Superior temporal gyrus (tissue), 1 donor: Measurements from ENCODE around the gene CDS2.
A peak's percentile ranks its signal among the peaks of the same experiment; 100 is the strongest.

ENCODE experiments used
- DNase-seq: peaks from one replicate; pipeline ENCODE4 v3.0.0-alpha.2; 2016; ENCODE audit errors: extremely low spot score

The CDS2 gene

DNA sequence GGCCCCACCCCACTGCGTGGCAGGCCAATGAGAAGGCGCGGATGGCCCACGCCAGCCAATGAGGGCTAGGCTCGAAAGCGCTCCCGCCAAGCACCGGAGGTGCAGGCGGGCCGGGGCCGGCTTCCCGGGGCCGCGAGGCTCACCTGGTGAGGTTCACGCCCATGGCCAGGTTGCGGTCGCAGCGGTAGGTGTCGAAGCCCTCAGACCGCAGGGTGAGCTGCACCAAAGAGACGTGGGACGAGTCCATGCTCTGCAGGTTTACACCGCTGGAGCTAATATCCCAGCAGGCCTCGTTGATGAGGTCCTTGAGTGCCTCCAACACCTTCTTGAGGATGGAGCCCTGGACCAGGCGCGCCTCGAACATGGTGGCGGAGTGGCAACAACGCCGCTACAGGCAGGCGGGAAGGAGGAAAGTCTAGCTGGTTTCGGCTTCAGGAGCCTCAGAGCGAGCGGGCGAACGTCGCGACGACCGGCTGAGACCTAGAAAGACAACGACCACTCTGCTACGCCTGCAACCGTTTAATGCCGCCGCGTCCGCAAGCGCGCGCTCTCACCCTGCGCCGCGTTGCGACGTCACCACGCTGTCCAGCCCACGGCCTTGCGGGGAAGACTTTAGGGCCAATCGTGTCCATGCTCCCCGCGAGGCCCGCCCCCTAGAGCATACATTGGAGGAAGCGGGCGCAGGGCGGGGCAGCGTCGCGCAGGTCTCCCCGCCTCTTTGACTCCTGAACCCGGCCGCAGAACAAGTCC is 7.2 kb upstream of the CDS2 start, which contains the start of gene PCNA:
Gene PCNA, minus strand, starts transcription at position 524 of the 750 bp plus-strand sequence. Its CDS starts 160 bp downstream, at position 364.
- peak; percentile 97 for DNase-seq

DNA sequence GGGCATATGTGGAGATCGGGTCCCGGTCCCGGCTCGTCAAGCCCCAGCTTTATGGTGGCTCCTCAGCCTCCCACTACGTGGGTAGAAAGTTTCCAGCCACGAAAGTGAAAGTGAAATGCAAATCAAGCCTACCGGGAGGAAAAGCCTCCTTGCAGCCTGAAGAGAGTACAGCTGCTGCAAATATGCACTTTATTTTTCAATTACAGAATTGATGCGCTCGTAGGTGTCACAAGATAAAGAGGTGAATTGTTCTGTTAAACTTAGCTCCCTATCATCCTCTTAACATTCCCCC is 6.7 kb upstream of the CDS2 start:
- no peak for DNase-seq

DNA sequence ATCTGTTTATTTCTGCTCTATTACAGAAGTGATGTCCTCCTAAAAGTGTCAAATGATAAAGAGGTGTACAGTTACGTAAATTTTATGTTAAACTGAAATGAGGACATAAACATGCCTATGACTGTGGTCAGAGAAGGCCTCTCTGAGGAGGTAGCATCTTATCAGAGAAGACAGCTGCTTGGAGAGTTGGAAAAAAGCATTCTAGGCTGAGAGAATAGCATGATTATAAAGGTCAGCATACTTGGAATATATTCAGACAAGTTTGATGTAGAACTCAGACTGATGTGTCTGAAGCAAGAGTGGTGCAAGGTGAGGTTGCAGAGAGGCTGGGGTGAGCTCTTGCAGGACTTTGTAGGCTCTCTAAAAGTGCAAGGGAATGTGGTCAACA is 3.9 kb upstream of the CDS2 start:
- no peak for DNase-seq

DNA sequence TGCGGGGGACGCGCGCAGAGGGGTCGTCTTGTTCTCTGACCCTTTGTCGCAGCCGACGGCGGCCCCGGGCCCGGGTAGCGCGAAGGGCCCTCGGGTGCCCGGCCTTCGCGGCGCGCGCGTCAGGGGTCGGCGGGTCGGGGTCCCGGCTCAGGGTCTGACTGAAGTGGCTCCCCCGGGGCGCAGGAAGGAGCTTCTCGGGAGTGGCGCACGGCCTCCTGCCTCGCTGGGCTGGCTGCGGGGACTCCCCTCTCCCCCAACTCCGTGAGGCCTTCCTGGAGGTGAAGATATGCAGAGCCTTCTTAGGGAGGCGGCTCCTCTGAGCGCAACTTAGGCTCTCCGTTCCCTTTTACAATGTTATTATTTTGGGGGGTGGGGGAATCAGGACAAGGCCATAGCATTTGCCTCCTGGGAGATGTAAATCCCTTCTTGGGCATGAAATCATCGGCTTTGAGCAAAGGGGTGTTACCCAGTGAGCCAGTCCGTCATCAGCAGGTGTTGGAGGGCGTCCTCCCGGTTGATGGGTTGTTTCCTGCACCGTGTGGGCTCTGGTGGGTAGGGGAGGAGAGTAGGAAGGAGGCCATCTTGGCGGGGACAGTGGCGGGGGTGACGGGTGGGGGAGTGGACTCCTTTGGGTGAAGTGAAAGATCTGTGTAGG is 523 bp downstream of the CDS2 start:
- DNase-seq = peak; percentile 55

GRCh38 chr20:5127859-5128424 is 1.1 kb downstream of the CDS2 start:
- DNase-seq = peak; percentile 20

DNA sequence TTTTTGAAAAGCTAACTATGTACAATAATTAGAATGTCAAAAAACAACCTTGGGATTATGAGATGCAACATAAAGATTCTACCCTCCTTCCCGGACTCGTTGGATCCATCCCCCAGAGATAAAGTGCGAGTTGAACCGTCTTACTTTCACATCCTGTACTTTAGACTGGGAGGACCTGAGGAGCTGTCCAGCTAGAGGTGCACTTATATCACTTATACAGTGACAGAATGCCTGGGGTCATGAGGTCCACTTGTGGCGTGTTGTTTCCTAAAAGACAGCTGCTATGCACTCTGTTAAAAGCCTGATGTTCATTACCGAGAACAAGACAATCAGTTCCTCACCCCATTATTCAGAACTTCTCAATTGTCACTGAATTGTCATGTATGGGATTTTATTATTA is 2.1 kb downstream of the CDS2 start:
- no peak for DNase-seq

GRCh38 chr20:5131502-5131901 is 4.7 kb downstream of the CDS2 start:
- no peak for DNase-seq

GRCh38 chr20:5133998-5134397 is 7.2 kb downstream of the CDS2 start:
- no peak for DNase-seq

- DNase-seq = peak; percentile 75
Measured at GRCh38 chr20:5135363-5136012, 8.7 kb downstream of the CDS2 start.

GRCh38 chr20:5136096-5136495 is 9.3 kb downstream of the CDS2 start:
- DNase-seq = no peak

DNA sequence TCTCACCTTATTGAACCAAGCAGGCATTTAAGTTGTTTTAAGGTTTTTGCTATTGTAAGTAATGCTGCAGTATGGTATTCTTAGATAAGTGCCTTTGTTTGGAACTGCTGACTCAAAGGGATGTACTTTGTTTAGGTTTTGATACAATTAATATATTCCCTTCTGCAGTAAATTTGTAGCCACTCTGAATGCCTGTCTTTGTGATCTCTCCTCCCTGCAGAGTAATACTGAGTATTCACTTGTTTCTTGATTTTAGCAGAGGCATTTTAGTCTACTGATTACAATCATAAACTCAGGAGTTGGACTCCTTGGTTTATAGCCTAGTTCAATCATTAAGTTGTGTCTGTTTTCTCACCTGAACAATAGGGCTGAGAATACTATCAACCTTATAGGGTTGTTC is 13.4 kb downstream of the CDS2 start:
- no peak for DNase-seq

GRCh38 chr20:5141615-5142014 is 14.8 kb downstream of the CDS2 start:
- DNase-seq = peak; percentile 86

- DNase-seq = no peak
Measured at GRCh38 chr20:5143851-5144250, 17.0 kb downstream of the CDS2 start.

DNA sequence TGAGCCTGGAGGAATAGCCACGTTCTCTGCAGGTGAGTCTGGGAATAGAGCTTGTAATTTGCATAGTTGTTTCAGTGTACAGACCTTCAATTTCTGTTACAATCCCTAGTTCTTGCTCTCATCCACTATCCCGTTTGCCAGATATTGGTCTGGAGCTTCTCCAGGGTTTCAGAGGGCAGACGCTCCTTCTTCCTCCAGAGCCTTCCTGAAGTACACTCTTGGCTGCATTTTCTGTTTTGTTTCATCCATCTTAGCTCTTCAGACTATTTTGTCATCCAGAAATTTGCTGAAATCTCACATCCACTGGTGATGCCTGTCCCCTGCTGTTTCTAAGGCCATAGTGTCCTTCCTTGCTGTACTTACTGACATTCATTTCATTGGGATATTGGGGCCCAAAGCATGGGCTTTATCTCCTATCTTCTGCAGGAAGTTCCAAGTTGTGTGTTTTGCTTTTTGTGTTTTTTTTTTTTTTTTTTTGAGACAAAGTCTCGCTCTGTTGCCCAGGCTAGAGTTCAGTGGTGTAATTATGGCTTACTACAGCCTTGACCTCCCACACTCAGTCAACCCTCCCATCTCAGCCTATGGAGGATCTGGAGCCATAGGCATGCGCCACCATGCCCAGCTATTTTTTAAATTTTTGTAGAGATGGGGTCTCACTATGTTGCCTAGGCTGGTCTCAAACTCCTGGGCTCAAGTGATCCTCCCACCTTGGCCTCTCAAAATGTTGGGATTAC is 18.7 kb downstream of the CDS2 start:
- DNase-seq = no peak

DNA sequence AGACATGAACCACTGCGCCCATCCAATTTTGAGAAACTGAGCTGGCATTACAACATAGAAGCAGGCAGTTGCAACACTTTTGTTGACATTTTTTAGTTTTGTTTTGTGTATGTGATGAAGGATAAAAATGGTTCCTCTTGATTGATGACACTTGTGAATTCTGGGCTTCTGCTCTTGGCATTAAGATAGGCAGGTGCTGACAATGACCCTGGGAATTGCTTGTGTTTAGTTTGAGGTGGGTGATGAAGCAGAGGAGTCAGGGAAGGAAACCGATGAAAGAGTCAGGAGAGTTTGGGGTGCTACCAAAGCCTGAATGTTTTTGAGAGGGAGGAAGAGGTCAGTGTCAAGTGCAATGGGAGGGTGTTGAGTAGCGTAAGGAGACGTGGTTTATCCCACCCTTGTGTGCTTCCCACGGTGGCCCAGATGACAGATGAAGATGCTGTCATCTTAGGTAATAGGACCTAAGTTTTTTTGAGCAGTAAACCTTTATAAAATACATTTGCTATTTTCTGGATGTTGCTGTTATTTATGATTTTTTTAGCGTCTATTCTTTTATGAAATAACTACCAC is 19.4 kb downstream of the CDS2 start:
- DNase-seq = no peak

DNA sequence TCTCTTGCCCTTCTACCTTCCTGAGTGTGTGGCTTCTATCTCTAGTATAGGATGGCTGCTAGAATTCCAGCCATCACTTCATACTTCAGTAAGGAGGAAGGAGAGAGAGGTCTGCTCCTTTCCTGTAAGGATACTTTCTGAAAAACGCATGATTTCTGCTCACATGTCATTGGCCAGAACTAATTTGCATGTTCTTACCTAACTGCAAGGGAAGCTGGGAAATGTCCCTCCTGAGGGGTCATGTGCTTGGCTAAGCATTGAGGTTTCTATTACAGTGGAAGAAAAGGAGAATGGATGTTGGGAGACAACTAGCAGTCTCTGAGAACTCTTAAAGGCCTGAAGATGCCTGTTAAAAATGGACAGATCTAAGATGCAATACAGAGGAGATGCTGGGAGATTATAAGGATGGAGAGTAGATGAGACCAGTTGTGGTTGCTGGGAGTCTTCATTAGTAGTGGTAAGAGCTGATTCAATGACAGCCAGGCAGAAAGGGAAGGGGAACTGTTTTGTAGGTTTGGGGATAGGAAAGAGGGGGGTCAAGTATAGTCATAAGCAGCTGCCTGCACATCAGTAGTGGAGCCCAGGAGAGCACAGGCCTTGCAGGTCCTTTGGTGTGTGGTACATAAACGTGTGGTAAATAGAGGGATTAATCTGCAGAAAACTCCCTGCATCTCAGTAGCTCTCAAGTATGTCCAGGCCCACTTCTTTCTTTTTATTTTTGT is 20.2 kb downstream of the CDS2 start:
- no peak for DNase-seq

GRCh38 chr20:5148581-5148980 is 21.8 kb downstream of the CDS2 start:
- DNase-seq = no peak

- DNase-seq = no peak
Measured at GRCh38 chr20:5149892-5150225, 23.1 kb downstream of the CDS2 start.

GRCh38 chr20:5150226-5151076 is 23.6 kb downstream of the CDS2 start:
- no peak for DNase-seq

- no peak for DNase-seq
Measured at GRCh38 chr20:5153152-5153467, 26.3 kb downstream of the CDS2 start.
